Prostate gland (tissue), 2 donors: Measurements from ENCODE around the gene PLAC8. TPM values are rescaled to one million over a fixed set of nuclear protein-coding genes. Genes with fewer than 3 reads are reported as not detected.
"Not testable (repeated sequence)": the region's sequence is repeated elsewhere in the genome, so short reads cannot be mapped to it uniquely, and the experiment has no call there.

ENCODE experiments used
- DNase-seq: peaks from one replicate; pipeline ENCODE4 v3.0.0-alpha.2; 2019; ENCODE audit warnings: low spot score
- H3K27ac ChIP-seq, 2 donors: fragments of 200-600 bp; sonication (generic); 2 replicates each; pipeline ENCODE4 v1.5.1; 2017 to 2019
- H3K27me3 ChIP-seq: fragments of 200-600 bp; sonication (generic); replicated peaks from 2 replicates; pipeline ENCODE4 v1.5.1; 2019; ENCODE audit not compliant: insufficient read depth
- H3K36me3 ChIP-seq, 2 donors: fragments of 200-600 bp; sonication (generic); 1 replicate in 1 of 2; 2 replicates in 1 of 2; pipeline versions ENCODE4 v1.5.1 to v1.8.1; 2017 to 2019
- H3K4me1 ChIP-seq: fragments of 200-600 bp; sonication (generic); replicated peaks from 2 replicates; pipeline ENCODE4 v1.5.1; 2019
- H3K4me3 ChIP-seq, 2 donors: fragments of 200-600 bp; sonication (generic); 2 replicates each; pipeline ENCODE4 v1.5.1; 2017 to 2019
- H3K9me3 ChIP-seq: fragments of 200-600 bp; sonication (generic); 2 replicates; pipeline ENCODE4 v1.5.1; 2017
- CTCF ChIP-seq, 4 experiments: fragments of 200-600 bp in 2 of 4; fragments of 450-650 bp in 2 of 4; sonication (generic) in 2 of 4; IDR thresholded peaks; 1 replicate in 3 of 4; 2 replicates in 1 of 4; pipeline ENCODE4 v1.5.1; 2016 to 2019; ENCODE audit warnings: antibody characterized with exemption in 4 of 4, mild to moderate bottlenecking in 2 of 4, moderate library complexity in 2 of 4
- POLR2A ChIP-seq: fragments of 450-650 bp; IDR thresholded peaks from one replicate; pipeline ENCODE4 v1.6.1; 2016; ENCODE audit warnings: antibody characterized with exemption, mild to moderate bottlenecking
- POLR2AphosphoS5 ChIP-seq: sonication (generic); formaldehyde crosslinking; IDR thresholded peaks from one replicate; pipeline ENCODE4 v1.6.1; 2017; ENCODE audit warnings: antibody characterized with exemption
- WGBS: methylation state at CpG from one replicate; pipeline ENCODE4 v1.1.5; 2018; 5-methylcytosine and 5-hydroxymethylcytosine counted together
- intact Hi-C: fragments of 100-400 bp; cut with DNase I; formaldehyde crosslinking; loops from one replicate; pipeline ENCODE4 v1.14.2; 2022
- total RNA-seq, 2 donors: library from RNA; depleted of rRNA; stranded (reverse); fragments of >200 nt; gene quantifications; one replicate each; pipeline ENCODE4 v1.1.0, GENCODE V29; 2016

Gene PLAC8
- total RNA-seq, 2 donors from 2014 or later, result 2.6 to 3.9 TPM

GRCh38 chr4:83082777-83083176, 31.8 kb downstream of the PLAC8 start:
- Histone ChIP-seq H3K9me3 (no peaks in the 10 kb centered on the region), H3K4me3 (no peak overlapping the region), H3K27ac (no peak overlapping the region), H3K36me3 (no peaks in the 10 kb centered on the region), H3K27me3 (no peaks in the 10 kb centered on the region), H3K4me1 (no peaks in the 10 kb centered on the region)
- TF ChIP-seq POLR2AphosphoS5, result no peak
- TF ChIP-seq CTCF (IDR thresholded peaks at IDR 0.05), result no peak
- WGBS, result 96% methylated on average over 4 of the region's 4 CpGs
- intact Hi-C loops, result no loop called here
- DNase-seq, result no peak

- H3K4me3 ChIP-seq, result no peak overlapping the region
- H3K27ac ChIP-seq, result no peak overlapping the region
- H3K9me3 ChIP-seq, result no peaks in the 10 kb centered on the region
- no peak for DNase-seq
- no peaks in the 10 kb centered on the region for H3K4me1 ChIP-seq
- H3K27me3 ChIP-seq, result no peaks in the 10 kb centered on the region
- TF ChIP-seq POLR2A (no peak), POLR2AphosphoS5 (no peak)
- no peaks in the 10 kb centered on the region for H3K36me3 ChIP-seq
- intact Hi-C loops, result no loop called here
- 87% methylated on average over 6 of the region's 6 CpGs for WGBS
Measured at GRCh38 chr4:83080561-83080960, 34.0 kb downstream of the PLAC8 start.

GRCh38 chr4:83075311-83076095, 39.0 kb downstream of the PLAC8 start:
- intact Hi-C loops, result loop anchor here (5.0 kb wide), 1 partner anchor 182 kb away; no protein-coding TSS in a partner anchor
- WGBS, result 35% methylated on average over 4 of the region's 4 CpGs
- H3K27me3 ChIP-seq, result no peaks in the 10 kb centered on the region
- no peak for DNase-seq
- H3K9me3 ChIP-seq, result no peaks in the 10 kb centered on the region
- TF ChIP-seq POLR2A (no peak), POLR2AphosphoS5 (peak; percentile 18)
- H3K4me3 ChIP-seq, result no peak overlapping the region
- no peaks in the 10 kb centered on the region for H3K4me1 ChIP-seq
- peak overlapping the region in 1 of 2 donors; percentile 33 for H3K27ac ChIP-seq
- H3K36me3 ChIP-seq, result no peaks in the 10 kb centered on the region

- not testable (repeated sequence) for H3K36me3 ChIP-seq, H3K4me1 ChIP-seq, H3K4me3 ChIP-seq, DNase-seq, H3K9me3 ChIP-seq, H3K27ac ChIP-seq, H3K27me3 ChIP-seq
- intact Hi-C loops, result loop anchor here (5.0 kb wide), 1 partner anchor 183 kb away; no protein-coding TSS in a partner anchor
- 91% methylated on average over 7 of the region's 7 CpGs for WGBS
Measured at GRCh38 chr4:83074783-83075182, 39.7 kb downstream of the PLAC8 start.

GRCh38 chr4:83074086-83074704, 40.3 kb downstream of the PLAC8 start:
- WGBS, result 75% methylated on average over 10 of the region's 10 CpGs
- H3K36me3 ChIP-seq, result no peaks in the 10 kb centered on the region
- H3K4me1 ChIP-seq, result no peaks in the 10 kb centered on the region
- no peak overlapping the region for H3K27ac ChIP-seq
- H3K9me3 ChIP-seq, result no peaks in the 10 kb centered on the region
- intact Hi-C loops, result no loop called here
- DNase-seq, result peak; percentile 55
- no peak overlapping the region for H3K4me3 ChIP-seq
- TF ChIP-seq CTCF (IDR thresholded peaks at IDR 0.05) (peak in 3 of 4 experiments; percentile 58 to 70 (median 65)), POLR2A (no peak), POLR2AphosphoS5 (peak; percentile 10)
- no peaks in the 10 kb centered on the region for H3K27me3 ChIP-seq

GRCh38 chr4:83071116-83071515, 43.4 kb downstream of the PLAC8 start:
- H3K4me3 ChIP-seq, result no peak overlapping the region
- intact Hi-C loops, result no loop called here
- TF ChIP-seq POLR2AphosphoS5 (no peak), CTCF (IDR thresholded peaks at IDR 0.05) (no peak), POLR2A (no peak)
- no peaks in the 10 kb centered on the region for H3K9me3 ChIP-seq
- no peak for DNase-seq
- H3K36me3 ChIP-seq, result no peaks in the 10 kb centered on the region
- no peaks in the 10 kb centered on the region for H3K4me1 ChIP-seq
- WGBS, result 96% methylated on average over 1 of the region's 1 CpG
- no peaks in the 10 kb centered on the region for H3K27me3 ChIP-seq
- H3K27ac ChIP-seq, result no peak overlapping the region
